HepG2 (cell line): ENCODE data around the gene PHKB. TPM values are rescaled to one million over a fixed set of nuclear protein-coding genes. Genes with fewer than 3 reads are reported as not detected.

Experiments used
- FIP1L1 ChIP-seq: fragments of 200-400 bp; formaldehyde crosslinking; IDR thresholded peaks from 2 replicates; pipeline ENCODE4 v1.6.1; 2018; ENCODE audit warnings: low read depth, mild to moderate bottlenecking, low read length, moderate library complexity, borderline replicate concordance; ENCODE audit not compliant: insufficient read depth
- HMG20B ChIP-seq: conservative IDR thresholded peaks from 2 replicates; pipeline ENCODE4 v1.6.1; 2016; ENCODE audit warnings: missing genetic modification reagents, missing compliant biosample characterization
- RBM39 ChIP-seq: fragments of 200-400 bp; formaldehyde crosslinking; IDR thresholded peaks from one replicate; pipeline ENCODE4 v1.6.1; 2018; ENCODE audit warnings: antibody characterized with exemption, mild to moderate bottlenecking, low read depth, low read length; ENCODE audit not compliant: poor library complexity, severe bottlenecking
- ZNF564 ChIP-seq: sonication (generic); formaldehyde crosslinking; IDR thresholded peaks from 2 replicates; pipeline ENCODE4 v1.8.1; 2023; ENCODE audit warnings: mild to moderate bottlenecking, missing genetic modification reagents
- ZNF792 ChIP-seq: IDR thresholded peaks from 2 replicates; pipeline ENCODE4 v1.6.1; 2016
- ZSCAN21 ChIP-seq: sonication (generic); formaldehyde crosslinking; IDR thresholded peaks from 2 replicates; pipeline ENCODE4 v1.8.0; 2022; ENCODE audit warnings: mild to moderate bottlenecking, missing genetic modification reagents, moderate library complexity, borderline replicate concordance
- polyA plus RNA-seq, 8 experiments: library from polyadenylated mRNA; depleted of rRNA in 3 of 8; stranded (reverse) in 7 of 8; unstranded in 1 of 8; fragments of >200 nt; fragmentation: Illumina TruSeq in 4 of 8; extraction: Trizol in 4 of 8; gene quantifications; 2 replicates each; pipeline versions ENCODE4 v1.2.1 to v1.2.3, GENCODE V29; 2011 to 2016; ENCODE audit warnings: low read depth in 4 of 8, missing spikeins in 1 of 8, mixed read lengths in 1 of 8; ENCODE audit not compliant: insufficient read depth in 1 of 8
- total RNA-seq, 5 experiments: library from RNA; depleted of rRNA; stranded (reverse); fragments of >200 nt; fragmentation: Illumina TruSeq; extraction: Trizol; gene quantifications; 2 replicates each; pipeline ENCODE4 v1.2.3, GENCODE V29; 2016; ENCODE audit warnings: low read depth in 1 of 5
- TF ChIP-seq, protein P1 (sequence below): sonication (generic); formaldehyde crosslinking; IDR thresholded peaks from 2 replicates; pipeline ENCODE4 v1.8.0; 2022; ENCODE audit warnings: mild to moderate bottlenecking, missing genetic modification reagents
- TF ChIP-seq, protein P2 (sequence below): sonication (generic); formaldehyde crosslinking; IDR thresholded peaks from 2 replicates; pipeline ENCODE4 v1.4.0; 2020; ENCODE audit warnings: missing genetic modification reagents, borderline replicate concordance
- TF ChIP-seq, protein P3 (sequence below): sonication (generic); formaldehyde crosslinking; conservative IDR thresholded peaks from 2 replicates; pipeline ENCODE4 v1.4.0; 2020; ENCODE audit warnings: missing genetic modification reagents
- TF ChIP-seq, protein P4 (sequence below): sonication (generic); formaldehyde crosslinking; IDR thresholded peaks from 2 replicates; pipeline ENCODE4 v1.8.1; 2023; ENCODE audit warnings: mild to moderate bottlenecking, missing genetic modification reagents
- TF ChIP-seq, protein P5 (sequence below): sonication (generic); formaldehyde crosslinking; IDR thresholded peaks from 2 replicates; pipeline ENCODE4 v1.9.0; 2022; ENCODE audit warnings: missing genetic modification reagents, mild to moderate bottlenecking, borderline replicate concordance
- TF ChIP-seq, protein P6 (sequence below): sonication (generic); formaldehyde crosslinking; IDR thresholded peaks from 2 replicates; pipeline ENCODE4 v1.4.0; 2020; ENCODE audit warnings: missing genetic modification reagents

PHKB gene
- total and polyA plus RNA-seq, 2 of the 13 experiments (the other 11 are each of a cell fraction or from before 2014, with no cell fraction given): 66.0 to 80.8 TPM

DNA sequence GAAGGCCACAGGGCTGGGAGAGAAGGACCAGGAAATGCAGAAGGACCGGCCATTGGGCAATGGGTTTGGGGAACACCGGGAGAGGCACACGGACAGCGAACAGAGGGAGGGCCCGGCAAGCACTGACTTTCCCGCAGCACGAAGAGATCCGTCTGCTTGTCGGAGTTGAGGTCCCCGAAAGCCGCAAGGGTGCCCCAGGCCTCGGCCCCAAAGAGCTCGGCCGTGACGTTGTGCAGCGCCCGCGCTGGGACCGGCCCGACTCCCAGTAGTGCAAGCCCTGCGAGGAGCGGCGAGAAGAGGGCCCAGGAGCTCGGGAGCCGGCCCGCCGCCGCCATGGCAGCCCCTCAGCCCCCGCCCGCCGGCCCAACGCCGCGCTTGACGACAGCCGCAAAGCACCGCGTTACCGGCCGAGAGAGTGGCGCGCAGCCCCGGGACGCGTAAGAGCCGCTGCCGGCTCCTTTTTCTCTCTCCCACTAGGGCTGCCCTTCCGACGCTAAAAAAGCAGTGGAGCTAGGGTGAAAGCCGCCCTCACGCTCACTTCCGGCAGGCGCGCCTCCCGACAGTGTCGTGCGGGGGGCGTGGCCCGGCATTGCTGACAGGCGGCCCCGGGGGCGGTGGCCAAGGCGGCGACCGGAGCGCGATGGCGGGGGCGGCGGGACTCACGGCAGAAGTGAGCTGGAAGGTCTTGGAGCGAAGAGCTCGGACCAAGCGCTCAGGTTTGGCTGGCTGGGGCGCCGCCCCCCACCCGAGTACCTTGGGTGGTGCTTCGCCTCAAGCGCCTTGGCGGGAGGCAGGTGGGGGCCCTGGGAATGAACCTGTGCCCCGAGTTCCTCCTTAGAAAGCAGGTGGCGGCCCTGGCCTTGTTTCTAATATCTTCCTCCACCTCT lies at the start of gene PHKB, which contains the start of gene ITFG1 (continued):
- TF ChIP-seq ZNF792 (peak; percentile 73; the same call in 1 of the 2 replicates), HMG20B (CRISPR knock-in tag) (0 out of 2 replicates have a peak, but pooled peaks have one; percentile 11), RBM39 (peak; percentile 88), ZNF564 (CRISPR knock-in tag) (peak; percentile 79; the same call in 1 of the 2 replicates), FIP1L1 (no peak), ZSCAN21 (CRISPR knock-in tag) (peak; percentile 76)
- TF ChIP-seq, protein P1, sequence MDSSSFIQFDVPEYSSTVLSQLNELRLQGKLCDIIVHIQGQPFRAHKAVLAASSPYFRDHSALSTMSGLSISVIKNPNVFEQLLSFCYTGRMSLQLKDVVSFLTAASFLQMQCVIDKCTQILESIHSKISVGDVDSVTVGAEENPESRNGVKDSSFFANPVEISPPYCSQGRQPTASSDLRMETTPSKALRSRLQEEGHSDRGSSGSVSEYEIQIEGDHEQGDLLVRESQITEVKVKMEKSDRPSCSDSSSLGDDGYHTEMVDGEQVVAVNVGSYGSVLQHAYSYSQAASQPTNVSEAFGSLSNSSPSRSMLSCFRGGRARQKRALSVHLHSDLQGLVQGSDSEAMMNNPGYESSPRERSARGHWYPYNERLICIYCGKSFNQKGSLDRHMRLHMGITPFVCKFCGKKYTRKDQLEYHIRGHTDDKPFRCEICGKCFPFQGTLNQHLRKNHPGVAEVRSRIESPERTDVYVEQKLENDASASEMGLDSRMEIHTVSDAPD: no peak
- TF ChIP-seq, protein P2, sequence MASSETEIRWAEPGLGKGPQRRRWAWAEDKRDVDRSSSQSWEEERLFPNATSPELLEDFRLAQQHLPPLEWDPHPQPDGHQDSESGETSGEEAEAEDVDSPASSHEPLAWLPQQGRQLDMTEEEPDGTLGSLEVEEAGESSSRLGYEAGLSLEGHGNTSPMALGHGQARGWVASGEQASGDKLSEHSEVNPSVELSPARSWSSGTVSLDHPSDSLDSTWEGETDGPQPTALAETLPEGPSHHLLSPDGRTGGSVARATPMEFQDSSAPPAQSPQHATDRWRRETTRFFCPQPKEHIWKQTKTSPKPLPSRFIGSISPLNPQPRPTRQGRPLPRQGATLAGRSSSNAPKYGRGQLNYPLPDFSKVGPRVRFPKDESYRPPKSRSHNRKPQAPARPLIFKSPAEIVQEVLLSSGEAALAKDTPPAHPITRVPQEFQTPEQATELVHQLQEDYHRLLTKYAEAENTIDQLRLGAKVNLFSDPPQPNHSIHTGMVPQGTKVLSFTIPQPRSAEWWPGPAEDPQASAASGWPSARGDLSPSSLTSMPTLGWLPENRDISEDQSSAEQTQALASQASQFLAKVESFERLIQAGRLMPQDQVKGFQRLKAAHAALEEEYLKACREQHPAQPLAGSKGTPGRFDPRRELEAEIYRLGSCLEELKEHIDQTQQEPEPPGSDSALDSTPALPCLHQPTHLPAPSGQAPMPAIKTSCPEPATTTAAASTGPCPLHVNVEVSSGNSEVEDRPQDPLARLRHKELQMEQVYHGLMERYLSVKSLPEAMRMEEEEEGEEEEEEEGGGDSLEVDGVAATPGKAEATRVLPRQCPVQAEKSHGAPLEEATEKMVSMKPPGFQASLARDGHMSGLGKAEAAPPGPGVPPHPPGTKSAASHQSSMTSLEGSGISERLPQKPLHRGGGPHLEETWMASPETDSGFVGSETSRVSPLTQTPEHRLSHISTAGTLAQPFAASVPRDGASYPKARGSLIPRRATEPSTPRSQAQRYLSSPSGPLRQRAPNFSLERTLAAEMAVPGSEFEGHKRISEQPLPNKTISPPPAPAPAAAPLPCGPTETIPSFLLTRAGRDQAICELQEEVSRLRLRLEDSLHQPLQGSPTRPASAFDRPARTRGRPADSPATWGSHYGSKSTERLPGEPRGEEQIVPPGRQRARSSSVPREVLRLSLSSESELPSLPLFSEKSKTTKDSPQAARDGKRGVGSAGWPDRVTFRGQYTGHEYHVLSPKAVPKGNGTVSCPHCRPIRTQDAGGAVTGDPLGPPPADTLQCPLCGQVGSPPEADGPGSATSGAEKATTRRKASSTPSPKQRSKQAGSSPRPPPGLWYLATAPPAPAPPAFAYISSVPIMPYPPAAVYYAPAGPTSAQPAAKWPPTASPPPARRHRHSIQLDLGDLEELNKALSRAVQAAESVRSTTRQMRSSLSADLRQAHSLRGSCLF (CRISPR knock-in tag): no peak
- TF ChIP-seq, protein P3, sequence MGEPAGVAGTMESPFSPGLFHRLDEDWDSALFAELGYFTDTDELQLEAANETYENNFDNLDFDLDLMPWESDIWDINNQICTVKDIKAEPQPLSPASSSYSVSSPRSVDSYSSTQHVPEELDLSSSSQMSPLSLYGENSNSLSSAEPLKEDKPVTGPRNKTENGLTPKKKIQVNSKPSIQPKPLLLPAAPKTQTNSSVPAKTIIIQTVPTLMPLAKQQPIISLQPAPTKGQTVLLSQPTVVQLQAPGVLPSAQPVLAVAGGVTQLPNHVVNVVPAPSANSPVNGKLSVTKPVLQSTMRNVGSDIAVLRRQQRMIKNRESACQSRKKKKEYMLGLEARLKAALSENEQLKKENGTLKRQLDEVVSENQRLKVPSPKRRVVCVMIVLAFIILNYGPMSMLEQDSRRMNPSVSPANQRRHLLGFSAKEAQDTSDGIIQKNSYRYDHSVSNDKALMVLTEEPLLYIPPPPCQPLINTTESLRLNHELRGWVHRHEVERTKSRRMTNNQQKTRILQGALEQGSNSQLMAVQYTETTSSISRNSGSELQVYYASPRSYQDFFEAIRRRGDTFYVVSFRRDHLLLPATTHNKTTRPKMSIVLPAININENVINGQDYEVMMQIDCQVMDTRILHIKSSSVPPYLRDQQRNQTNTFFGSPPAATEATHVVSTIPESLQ (CRISPR knock-in tag): no peak
- TF ChIP-seq, protein P4, sequence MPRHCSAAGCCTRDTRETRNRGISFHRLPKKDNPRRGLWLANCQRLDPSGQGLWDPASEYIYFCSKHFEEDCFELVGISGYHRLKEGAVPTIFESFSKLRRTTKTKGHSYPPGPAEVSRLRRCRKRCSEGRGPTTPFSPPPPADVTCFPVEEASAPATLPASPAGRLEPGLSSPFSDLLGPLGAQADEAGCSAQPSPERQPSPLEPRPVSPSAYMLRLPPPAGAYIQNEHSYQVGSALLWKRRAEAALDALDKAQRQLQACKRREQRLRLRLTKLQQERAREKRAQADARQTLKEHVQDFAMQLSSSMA (CRISPR knock-in tag): peak; percentile 6; the same call in 1 of the 2 replicates
- TF ChIP-seq, protein P5, sequence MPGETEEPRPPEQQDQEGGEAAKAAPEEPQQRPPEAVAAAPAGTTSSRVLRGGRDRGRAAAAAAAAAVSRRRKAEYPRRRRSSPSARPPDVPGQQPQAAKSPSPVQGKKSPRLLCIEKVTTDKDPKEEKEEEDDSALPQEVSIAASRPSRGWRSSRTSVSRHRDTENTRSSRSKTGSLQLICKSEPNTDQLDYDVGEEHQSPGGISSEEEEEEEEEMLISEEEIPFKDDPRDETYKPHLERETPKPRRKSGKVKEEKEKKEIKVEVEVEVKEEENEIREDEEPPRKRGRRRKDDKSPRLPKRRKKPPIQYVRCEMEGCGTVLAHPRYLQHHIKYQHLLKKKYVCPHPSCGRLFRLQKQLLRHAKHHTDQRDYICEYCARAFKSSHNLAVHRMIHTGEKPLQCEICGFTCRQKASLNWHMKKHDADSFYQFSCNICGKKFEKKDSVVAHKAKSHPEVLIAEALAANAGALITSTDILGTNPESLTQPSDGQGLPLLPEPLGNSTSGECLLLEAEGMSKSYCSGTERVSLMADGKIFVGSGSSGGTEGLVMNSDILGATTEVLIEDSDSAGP (CRISPR knock-in tag): peak; percentile 95
- TF ChIP-seq, protein P6, sequence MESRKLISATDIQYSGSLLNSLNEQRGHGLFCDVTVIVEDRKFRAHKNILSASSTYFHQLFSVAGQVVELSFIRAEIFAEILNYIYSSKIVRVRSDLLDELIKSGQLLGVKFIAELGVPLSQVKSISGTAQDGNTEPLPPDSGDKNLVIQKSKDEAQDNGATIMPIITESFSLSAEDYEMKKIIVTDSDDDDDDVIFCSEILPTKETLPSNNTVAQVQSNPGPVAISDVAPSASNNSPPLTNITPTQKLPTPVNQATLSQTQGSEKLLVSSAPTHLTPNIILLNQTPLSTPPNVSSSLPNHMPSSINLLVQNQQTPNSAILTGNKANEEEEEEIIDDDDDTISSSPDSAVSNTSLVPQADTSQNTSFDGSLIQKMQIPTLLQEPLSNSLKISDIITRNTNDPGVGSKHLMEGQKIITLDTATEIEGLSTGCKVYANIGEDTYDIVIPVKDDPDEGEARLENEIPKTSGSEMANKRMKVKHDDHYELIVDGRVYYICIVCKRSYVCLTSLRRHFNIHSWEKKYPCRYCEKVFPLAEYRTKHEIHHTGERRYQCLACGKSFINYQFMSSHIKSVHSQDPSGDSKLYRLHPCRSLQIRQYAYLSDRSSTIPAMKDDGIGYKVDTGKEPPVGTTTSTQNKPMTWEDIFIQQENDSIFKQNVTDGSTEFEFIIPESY: no peak
